T-helper 2 cell treated with Interferon-gamma antibody and Interleukin-4, amounts not matched to agents 100 ng/mL and 5 ng/mL, for 36 hours (primary cell): ENCODE measurements around the gene FGF4. TPM values are rescaled to one million over a fixed set of nuclear protein-coding genes. Genes with fewer than 3 reads are reported as not detected.

ENCODE experiments used
- intact Hi-C: fragments of 100-400 bp; cut with micrococcal nuclease; formaldehyde crosslinking; loops from one replicate; pipeline ENCODE4 v1.15.1; 2023
- total RNA-seq: library from RNA; stranded (reverse); gene quantifications from 2 replicates; pipeline ENCODE4 v1.2.3, GENCODE V29; 2022

The FGF4 gene
- total RNA-seq, 1 donor from 2014 or later, result not detected

DNA sequence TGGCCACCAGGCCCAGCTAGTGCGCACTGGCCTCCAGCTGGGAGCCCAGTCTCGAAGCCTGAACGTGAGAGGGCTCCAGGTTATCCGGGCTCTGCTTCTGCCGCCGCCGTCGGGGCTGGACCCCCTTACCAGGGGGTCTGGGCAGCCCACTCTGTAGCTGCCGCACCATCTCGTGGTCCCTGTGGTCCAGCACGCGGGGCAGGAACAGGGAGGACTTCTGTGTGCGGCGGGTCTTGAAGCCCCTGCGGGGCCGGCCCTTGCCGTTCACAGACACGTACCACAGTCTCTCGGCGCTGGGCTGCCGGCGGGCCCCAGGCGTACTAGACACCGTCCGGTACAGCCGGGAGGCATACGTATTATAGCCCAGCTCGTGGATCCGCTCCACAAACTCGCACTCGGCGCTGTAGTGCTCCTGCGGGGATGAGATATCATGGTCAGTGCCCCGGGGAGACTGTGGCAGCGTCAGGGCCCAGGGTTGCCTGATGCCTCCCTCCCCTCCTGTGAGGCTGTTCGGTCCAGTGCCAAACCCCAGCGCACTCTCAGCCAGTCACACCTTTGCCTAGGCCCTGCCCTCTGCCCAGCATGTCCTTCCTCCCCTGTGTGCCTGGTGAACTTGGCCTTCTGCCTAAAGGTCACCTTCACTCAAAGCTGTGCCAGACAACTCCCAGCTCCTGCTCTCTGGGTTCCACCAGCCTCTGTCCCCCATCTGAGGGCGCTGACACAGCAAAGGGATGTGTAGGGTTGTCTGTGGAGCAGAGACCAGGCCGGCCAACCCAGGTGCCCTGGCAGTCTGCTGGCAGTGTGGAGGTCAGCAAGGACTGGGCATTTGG is 35.4 kb upstream of the FGF4 start:
- intact Hi-C loops, result loop anchor here (10.0 kb wide), 1 partner anchor 106 kb away; the partner anchor contains the start of gene FGF19

DNA sequence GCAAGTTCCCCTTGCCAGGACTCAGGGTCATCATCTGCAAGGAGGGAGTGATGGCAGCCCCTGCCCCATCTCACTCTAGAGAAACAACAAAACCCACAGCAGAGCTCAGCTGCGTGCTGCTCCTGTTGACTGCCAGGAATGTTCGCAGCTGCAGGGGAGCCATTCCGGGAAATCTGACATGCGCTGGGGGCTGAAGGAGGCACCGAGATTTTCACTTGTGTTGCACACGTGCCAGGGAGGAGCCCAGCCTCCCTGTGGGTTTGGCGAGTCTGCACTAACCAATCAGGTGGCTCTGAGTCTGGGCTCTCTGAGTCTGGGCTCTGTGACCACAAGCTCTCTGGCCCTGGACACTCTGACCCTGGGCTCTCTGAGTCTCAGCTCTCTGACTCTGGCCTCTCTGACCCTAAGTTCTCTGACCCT is 33.5 kb upstream of the FGF4 start:
- intact Hi-C loops, result no loop called here

DNA sequence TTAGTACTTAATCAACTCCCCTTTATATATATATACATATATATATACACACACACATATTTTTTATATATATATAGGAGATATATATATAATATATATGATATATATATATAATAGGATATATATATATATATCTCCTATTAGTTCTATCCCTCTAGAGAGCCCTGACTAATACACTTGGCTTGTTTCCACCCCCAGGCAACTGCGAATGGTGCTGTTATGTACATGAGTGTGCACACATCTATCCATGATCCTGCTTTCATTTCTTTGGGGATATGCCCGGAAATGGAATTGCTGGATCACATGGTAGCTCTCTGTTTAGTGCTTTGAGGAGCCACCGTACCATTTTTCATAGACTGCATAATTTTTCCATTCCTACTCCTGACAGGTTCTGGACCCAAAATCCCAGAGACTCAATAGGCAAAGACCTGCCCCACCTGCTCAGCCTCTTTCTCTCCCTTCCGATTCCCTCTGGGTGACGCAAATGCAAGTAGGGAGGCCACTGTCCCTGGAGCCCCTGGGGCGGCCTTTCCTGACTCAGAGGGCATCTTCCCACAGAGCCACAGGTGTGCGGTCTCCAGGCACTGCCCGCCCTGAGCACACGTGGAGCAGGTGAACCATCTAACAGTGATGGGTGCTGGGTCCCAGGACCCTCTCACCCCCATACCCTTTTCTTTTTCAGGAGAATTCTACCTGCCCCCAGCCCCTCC is 32.1 kb upstream of the FGF4 start:
- intact Hi-C loops, result no loop called here

DNA sequence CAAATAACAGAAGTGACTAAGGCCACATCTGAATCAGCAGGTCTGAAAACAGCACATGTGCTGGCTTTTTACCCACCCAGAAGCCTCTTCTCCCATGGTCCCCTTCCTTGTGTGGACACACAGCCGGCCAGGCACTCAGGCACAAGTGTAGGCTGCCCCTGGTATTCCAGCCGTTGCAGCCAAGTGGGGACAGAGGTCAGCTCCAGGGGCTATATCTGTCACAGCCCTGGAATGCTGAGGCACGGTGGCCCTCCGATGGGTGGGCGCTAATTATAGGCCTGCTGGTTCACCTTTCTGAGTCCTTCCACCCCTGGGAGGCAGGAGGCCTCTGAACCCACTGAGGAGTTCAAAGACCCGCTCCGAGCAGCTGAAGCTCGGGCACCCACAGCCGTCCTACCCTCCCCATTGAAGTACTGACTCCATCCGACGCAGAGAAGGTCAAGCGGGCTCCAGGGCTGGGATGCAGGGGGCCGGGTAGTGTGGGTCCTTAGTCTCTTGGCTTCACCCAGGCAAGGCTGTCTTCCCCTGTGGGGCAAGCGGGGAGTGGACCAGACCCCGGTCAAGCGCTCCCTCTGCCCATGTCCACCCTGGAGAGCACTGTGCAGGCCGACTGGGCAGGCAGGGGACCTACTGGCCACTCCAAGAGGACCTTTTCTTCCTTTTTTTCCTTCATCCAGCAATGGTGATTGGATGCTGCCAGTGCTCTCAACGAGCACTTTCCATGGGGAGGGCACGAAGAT is 29.8 kb upstream of the FGF4 start:
- intact Hi-C loops, result no loop called here

DNA sequence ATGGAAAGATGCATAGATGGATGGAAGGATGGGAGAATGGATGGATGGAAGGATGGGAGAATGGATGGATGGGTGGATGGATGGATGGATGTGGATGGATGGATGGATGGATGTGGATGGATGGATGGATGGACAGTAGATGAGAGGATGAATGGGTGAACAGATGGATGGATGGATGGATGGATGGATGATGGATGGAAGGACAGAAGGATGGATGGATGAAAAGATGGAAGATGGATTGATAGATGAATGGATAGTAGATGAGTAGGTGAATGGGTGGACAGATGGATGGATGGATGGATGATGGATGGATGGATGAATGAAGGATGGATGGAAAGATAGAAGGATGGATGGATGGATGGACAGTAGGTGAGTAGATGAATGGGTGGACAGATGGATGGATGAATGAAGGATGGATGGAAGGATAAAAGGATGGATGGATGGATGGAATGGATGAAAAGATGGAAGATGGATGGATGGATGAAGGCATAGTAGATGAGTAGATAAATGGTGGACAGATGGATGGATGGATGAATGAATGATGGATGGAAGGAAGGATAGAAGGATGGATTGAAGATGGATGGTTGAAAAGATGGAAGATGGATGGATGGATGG is 28.6 kb upstream of the FGF4 start:
- intact Hi-C loops, result no loop called here

DNA sequence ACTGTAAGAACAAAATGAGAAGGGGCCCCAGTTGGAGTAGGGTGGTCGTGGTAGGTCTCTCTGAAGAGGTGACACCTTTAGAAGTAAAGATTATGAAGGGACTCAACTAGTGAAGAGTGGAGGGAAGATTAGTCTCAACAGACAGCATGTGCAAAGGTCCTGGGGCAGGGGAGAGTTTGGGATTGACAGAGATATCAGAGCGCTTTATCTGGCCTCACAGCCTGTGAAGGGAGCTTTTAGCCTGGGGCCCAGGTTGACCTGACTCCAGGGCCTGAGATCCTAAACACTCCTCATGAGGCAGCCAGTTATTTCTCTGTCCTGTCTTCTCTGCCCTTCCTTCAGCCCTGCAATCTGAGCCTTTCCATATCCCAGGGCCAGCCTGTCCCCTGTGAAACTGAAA is 27.9 kb upstream of the FGF4 start:
- intact Hi-C loops, result no loop called here

DNA sequence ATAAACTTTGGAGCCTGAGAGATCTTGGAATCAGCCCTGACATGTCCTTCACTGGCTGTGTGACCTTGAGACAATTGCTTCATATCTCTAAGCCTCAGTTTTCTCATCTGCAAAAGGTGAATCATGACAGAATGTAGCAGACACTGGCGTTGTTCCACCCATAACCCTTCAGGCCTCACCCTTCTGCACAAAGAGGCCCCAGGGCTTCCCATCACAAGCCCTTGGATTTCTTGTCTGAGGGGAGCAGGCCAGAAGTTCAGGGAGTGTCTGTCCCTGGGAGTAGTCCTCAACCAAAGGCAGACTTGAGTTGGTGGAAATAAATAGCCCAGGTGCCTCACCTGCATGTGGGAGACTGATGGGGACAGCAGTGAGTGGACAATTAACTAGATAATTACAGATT is 27.4 kb upstream of the FGF4 start:
- intact Hi-C loops, result no loop called here

DNA sequence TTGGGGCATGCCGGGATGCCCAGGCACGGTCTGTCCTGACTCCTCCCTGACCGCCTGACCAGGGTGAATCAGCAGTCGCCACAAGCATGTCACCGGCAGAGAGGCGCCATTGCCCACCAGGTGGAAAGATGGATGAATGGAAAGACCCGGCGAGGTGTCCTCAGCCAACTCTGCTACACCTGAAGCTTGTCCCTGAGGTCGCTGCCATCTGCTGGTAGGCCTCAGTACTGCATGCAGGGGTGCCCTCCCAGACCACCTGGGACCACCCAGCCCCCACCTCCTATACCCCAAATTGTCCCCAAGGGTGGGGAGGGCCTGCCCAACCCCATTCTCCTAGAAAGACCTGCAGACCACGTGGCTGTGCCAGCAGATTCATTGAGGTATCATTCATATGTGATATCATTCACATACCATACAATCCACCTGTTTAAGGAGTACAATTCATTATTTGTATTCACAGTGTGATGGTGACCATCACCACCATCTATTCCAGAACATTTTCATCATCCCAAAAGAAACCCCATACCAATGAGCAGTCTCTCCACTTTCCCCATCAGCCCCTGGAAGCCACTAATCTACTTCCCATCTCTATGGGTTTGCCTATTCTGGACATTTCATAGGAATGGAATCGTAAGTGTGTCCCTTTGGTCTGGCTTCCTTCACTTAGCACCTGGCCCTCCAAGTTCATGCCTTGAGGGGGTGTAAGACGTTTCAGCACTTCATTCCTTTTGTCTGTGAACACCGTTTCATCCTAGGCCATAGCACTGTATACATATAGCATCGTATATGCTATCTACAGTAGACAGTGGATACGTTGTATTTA is 26.6 kb upstream of the FGF4 start:
- intact Hi-C loops, result no loop called here

DNA sequence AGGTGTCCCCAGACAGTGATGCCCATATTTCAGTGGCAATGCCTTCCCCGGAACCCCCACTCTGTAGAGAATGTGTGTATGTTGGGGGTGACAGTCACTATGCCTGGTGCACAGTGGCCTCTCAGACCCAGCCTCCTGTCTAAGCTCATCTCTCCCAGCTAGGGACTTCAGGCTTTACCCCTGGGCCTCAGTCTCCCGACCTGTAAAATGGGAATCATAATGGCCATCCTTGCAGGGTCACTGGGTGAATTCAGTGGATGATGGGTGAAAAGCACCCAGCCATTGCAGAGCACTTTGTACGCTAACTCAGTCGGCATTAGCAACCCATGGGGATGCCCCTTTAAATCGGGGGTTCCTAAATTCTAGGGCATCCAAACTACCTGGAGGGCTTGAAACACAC is 25.1 kb upstream of the FGF4 start:
- intact Hi-C loops, result no loop called here

DNA sequence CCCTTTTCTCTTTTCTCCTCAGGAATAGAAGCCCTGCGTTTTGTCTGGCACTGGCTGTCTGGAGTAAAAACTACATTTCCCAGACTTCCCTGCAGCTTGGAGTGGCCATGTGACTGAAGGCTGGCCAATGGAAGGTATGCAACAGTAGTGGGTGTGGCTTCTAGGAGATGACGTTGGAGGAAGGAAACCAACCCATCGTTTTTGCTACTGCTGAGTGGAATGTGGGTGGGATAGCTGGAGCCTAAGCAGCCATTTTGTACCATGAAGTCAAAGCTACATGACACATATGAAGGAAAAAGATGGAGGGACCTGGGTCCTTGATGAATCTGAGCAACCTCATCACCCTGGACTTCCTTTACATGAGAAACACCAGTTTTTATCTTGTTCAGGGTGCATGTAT is 24.4 kb upstream of the FGF4 start:
- intact Hi-C loops, result no loop called here

DNA sequence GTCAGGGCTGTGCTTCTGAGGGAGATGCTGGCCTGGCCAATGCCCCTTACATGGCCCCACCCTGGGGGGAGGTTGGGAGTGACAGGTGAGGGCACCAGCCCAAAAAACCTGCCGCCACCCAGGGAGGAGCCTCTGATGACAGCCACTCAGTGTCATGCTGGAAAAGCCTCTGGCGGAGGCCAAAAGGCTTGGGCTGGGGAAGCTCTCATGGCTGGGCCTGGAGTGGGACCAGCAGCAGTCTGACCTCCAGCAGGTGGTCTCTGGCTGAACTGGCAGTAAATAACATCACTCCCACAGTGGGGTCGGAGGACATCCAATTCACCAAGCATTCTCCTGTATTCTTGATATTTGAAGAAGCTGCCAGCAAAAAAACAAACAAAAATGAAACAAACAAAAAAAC is 24.0 kb upstream of the FGF4 start:
- intact Hi-C loops, result no loop called here

DNA sequence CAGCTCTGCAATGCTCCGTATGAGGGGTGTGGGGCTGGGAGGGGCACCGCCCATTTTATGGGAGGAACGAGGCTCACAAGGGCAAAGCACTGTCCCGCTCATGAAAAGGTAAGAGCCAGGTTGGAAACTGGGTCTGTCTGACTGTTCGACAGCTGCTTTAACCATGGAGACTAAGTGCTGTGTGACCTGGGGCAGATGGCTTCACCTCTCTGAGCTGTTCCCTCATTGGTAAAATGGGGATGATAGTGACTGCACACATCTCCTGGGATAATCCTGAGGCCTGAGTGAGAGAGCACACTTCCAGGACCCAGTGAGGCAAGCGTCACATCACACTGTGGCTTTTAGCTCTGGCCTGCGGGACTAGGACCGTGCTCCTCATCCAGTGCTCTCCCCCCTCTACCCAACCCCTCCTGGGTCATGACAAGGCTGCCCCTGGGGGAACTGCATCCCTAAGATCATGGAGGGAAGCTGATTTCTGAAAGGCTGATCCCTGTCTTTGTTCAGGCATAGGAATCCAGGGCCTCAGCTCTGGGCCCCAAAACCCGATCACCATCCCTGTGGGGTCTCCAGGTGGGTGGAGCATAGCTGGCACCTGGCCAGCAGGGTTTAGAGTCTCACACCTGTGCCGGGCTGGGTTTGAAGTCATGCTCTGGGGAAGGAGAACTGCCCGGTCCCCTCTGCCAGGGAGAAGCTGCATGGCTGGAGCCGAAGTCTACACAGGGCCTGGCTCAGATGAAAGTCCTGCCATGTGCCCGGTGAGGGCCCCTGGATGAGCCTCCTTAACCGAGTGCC is 22.8 kb upstream of the FGF4 start:
- intact Hi-C loops, result no loop called here

DNA sequence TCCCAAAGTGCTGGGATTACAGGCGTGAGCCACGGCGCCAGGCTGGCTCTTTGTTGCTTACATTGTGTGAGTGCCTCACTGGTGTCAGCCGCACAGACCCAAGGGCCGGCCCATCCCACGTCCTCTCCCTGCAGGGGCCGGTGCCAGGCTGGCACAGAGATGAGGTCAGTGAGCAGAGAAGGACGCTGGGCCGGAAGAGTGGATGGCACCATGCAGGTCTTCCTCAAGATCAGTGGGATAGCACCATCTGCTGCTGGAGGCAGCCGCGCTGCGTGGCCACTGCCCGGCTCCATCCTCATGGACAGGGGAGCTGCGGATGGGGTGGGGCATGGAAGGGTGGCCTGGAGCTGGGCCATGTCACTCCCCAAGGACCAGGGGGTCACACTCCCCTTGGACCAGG is 22.0 kb upstream of the FGF4 start:
- intact Hi-C loops, result no loop called here

DNA sequence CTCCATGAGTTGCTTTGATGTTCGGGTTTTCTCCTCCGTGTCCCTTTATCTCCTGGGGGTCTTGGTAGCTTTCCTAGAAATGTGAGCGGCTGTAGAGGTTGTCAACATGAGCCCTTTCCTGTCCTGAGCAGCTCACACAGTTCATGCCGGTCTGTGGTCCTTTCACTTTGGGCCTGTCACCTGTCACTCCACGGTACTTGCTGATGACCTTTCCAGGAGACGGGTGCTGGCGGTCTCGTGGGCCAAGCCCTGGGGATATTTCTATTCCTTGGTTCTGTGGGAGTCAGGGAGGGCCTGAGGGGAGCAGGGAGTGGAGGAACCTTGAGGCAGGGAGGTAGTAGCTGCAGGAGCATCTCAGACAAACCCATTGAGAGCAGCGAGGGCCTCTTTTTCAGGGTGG is 20.9 kb upstream of the FGF4 start:
- intact Hi-C loops, result no loop called here

DNA sequence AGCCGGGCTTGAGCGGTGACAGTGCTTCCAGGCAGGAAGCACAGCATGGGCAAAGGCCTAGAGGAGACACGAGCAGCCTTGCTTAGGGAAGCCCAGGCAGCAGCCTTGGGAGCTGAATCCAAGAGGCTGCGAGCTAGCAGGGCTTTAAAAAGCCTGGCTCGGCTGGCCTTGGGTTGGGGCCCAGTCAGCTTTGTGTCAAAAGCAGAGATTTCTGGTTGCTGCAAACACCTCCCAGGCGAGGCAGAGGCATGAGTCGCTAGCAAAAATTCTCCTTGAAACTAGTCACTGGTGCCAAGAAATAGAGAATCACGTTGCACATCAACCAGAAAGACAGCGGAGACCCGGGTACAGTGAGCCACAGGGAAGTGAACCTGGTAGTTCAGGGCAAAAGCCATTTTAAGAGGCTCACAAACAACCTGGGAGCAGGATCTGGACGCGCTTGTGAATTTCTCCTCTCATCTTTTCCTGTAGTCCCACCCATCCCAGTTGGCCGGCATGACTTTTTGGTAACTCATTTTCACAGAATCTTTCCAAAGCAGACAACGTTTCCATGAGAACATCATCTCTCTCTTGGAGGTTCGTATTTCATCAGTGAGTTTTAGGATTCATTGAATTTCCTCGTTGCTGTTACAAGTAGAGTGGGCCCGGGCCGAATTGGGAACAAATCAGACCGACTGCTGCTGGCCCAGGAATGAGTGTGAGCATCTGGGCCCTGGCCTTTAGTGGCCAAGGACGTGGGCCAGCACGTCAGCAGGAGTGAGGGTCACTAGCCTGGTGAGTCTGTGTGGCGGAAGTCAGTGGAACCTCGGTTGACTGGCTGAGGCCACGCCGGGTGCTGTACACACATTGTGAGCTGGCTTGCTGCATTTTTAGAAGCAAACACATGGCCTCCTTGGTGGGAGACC is 16.4 kb upstream of the FGF4 start:
- intact Hi-C loops, result no loop called here

DNA sequence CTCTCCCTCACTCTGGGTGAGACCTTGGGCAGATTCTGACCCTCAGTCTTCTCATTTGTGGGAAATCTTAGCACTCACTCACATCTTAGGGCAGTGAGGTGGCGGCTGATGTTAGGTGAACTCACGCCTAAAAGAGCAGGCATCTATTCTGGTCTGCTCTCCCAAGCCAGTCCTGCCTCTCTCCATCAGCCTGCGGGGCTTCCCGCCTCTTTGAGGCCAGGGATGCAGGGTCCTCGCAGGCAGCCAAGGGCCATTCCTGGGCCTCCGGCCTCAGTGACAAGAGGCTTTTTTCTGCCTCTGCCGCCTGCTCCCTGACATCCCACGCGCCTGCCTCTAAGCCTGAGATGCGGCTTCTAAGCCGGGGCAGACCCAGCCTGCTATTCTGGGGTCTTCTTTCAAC is 13.8 kb upstream of the FGF4 start:
- intact Hi-C loops, result no loop called here

DNA sequence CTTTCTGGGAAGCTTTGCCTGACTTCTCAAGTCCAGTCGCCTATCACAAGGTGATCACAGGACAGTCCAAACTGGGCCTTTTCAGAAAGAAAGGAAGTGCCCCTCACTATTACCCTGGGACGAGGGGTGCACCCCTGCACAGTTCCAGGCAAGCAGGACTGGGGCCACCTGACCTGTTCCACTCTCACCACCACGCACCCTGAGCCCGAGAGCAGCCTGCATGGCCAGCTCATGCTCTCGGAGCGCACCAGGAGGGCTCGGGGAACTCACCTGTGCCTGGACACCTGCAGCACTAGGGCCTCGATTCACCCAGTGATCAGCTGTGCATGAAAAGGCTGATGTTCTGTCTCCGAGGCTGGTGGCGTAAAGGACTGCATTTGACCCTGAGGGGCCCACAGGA is 12.8 kb upstream of the FGF4 start:
- intact Hi-C loops, result no loop called here

DNA sequence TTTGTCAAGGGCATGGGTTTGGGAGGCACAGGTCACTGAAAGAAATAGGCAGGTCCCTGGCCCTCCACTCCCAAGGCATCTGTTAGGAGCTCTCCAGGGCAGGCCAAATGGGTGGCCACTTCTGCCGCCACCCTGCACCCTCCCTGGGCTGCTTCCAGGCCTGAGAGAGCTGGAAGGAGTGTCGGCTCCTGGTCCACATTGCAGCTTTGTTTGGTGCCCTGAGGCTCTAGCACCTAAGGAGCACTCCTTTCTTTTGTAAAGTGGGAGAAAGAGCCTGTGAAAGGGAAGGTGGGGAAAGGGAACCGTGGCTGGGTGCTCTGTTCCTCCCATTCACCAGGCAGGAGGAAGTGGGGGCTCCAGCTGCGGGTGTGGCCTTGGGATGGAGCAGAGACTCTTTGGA is 12.3 kb upstream of the FGF4 start:
- intact Hi-C loops, result no loop called here

DNA sequence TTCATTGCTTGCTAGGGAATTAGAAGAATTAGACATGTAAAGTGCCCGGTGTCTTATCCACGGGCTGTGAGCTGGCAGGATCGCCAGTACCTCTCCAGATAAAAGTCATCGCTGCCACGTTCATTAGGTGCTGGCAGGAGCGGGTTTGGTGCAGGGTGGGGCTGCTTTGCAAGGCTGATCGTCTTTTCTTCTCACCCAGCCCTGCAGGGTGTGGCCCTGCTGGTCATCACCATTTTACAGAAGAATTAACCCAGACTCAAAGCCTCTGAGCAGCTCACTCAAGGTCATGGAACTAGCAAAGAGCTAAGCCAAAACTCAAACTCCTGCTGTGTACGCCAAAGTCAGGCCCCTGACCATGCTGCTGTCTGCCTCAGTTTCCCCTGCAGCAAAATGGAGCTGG is 6.1 kb upstream of the FGF4 start:
- intact Hi-C loops, result no loop called here
